HG03378 (cell line): ENCODE measurements around the gene EPYC.
A peak's percentile ranks its signal among the peaks of the same experiment; 100 is the strongest.

Experiments used
- ATAC-seq: cut with Tn5 transposase; IDR thresholded peaks from one replicate; pipeline ENCODE4 v1.9.1; 2021; ENCODE audit warnings: mild to moderate bottlenecking, moderate library complexity; ENCODE audit not compliant: unreplicated experiment

The EPYC gene, protein sequence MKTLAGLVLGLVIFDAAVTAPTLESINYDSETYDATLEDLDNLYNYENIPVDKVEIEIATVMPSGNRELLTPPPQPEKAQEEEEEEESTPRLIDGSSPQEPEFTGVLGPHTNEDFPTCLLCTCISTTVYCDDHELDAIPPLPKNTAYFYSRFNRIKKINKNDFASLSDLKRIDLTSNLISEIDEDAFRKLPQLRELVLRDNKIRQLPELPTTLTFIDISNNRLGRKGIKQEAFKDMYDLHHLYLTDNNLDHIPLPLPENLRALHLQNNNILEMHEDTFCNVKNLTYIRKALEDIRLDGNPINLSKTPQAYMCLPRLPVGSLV

GRCh38 chr12:91004872-91005271, at the start of gene EPYC:
EPYC (minus strand) TSS chr12:91004972; CDS start chr12:91002565, 2,407 bp downstream.
- no peak for ATAC-seq

DNA sequence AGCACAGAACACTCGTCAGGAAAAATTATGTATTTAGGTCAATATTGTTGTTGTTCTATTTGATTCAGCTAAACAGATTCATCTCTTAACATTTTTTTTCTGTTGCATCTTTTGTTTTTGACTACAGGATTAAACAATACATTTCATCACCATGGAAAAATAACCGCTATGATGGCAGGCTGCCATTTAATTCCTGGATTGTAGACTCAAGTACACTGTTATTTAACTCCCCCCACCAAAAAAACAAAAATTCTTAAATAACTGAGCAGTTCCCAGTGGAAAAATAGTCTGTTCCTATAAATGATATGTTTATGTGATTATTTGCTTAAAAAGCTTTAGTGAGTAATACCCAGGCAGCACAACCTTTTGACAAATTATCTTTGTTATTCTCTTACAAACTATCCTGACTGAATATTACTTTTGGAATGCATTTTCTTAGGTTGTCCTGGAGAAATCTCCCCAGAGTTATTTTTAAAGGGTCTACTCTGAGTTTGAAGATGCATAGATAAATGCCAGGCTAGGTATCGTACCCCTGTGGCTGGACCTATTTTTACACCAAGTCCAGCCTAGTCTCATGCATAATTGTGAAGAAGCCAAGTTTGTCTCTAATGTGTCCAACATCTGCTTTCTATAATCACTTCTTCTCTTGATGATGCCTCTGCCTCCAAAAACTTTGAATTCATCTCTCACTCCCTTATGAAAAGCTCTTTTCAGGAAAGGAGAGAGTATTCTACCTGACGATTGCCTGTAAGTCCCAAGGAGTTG, 49.4 kb upstream of the EPYC start:
- no peak for ATAC-seq

DNA sequence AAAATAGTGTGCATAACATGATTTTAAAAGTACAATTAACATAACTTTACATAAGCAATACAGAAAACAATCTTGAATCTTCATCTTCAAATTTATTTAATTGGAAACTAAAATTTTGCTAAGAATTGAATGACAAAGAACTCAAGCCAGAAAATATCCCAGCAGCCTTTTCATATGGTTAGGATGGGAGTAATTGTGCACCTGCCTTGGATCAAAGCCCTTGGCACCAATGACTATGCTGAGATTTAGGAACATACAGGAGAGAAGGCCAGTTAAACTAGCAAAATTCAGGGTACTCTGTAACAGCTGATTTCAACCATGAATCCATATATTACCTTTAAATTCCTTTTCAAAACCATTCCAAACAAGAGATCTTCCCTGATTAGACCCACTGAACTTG, 47.3 kb upstream of the EPYC start:
- no peak for ATAC-seq

GRCh38 chr12:91044586-91044985, 39.8 kb upstream of the EPYC start:
- ATAC-seq = no peak

DNA sequence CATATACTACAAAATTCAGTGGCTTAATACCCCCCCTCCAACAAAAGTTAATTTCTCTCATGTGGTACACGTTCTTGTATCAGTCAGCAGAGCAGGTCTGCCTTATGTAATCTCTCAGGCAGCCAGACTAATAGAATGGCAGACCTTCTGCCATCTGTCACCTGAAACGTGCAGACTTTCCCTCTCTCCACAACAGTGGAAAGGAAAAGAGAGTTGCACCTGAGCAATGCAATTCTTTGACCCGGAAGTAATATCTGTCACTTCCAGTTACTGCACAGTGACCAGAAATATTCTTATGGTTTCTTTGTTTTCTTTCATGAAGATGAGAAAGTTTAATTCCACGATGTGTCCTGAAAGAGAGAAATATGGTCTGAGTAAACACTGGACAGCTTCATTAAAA, 38.6 kb upstream of the EPYC start:
- ATAC-seq = no peak

DNA sequence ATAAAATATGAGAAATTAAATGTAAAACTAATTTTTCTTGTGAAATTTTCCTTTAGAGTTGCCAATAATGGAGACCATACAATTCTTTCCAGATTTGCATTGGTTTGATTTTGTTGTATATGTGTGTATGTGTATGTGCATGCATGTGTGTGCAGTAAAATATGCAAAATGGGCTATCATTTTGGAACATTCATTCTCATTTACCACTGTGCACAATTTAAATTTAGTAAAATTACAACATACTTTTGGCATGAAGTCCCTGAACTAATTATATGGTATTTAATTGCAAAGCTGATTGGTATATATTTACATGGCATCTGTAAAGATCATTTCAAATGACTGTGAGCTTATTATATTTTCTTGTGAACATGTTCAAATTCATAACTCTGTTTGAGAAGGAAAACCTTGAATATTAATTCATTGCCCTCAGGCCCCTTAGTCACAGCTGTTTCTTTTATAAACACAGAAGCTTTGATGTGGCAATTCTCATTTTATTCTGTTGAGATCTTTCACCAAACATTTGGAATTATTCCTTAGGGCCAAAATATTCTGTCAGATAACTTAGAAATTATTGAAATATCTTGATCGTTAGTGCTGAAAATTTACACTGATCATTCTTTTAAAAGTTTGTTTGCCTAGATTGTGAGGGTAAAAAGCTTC, 35.5 kb upstream of the EPYC start:
- no peak for ATAC-seq

DNA sequence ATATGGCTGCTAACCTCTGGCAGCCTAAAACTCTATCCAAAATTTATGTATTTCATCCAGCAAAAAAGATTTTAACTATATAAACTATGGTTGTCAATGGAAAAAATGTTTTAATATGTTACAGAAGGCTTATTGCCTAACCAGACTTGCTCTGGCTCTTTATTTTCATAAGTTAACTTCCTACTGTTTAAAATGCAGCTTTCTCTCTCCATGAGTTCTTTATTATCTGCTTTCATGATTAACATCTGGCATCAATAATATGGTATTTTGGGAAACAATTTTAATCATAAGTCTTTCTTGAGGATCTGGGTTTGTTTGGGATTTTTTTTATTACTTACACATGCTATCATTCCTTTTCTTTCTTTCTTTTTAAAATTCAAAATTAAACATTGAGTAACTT, 32.5 kb upstream of the EPYC start:
- ATAC-seq = no peak

GRCh38 chr12:91033251-91033650, 28.5 kb upstream of the EPYC start:
- no peak for ATAC-seq

DNA sequence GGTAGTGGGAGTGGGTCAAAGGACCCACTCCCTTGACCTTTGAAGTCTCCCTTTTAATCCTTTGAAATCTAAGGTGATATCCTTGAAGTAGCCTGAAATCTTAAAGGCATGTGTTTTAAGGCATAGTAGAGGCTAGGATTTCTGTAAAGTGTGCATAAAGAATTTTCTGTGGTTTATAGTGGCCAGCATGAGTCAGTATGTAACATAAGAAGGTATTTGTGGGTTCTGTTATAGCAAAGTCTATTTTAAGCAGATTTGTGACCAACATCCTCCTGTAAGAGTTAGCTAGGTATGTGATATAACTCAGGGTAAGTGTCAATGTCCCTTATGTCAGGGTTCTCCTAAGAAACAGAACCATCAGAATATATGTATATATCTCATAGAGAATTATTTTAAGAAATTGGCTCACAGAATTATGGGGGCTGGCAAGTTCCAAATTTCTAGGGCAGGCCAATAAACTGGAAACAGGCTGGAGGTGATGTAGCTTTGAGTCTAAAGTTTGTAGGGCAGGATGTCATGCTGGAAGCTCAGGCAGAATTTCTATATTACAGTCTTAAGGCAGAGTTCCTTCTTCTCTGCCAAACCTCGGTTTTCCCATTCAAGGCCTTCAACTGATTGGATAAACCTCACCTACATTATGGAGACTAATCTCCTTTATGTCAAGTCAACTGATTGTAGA, 18.7 kb upstream of the EPYC start:
- ATAC-seq = peak; percentile 91

- no peak for ATAC-seq
These were observed 16.3 kb upstream of the EPYC start for GRCh38 chr12:91021076-91021475.

- ATAC-seq = no peak
These were observed 14.7 kb upstream of the EPYC start for GRCh38 chr12:91019455-91019854.

GRCh38 chr12:91017511-91018263, 12.9 kb upstream of the EPYC start:
- no peak for ATAC-seq

DNA sequence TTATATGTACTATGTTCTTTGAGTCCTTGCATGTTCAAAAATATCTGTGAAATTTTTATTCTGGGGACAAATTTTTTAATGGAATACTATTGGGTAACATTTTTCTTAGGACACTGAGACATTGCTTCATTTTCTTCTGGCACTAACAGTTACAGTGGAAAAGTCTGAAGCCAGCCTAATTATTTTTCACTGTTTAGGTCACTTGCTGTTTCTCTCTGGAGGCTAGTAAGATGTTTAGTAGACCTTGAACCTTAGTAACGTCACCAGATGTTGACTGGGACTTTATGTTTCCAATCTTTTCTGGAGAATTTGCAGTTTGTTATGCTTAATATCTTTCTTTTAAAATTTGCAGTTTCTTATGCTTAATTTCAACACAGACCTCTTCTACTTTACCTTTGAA, 12.3 kb upstream of the EPYC start:
- ATAC-seq = no peak

- ATAC-seq = peak; percentile 94
These were observed 4.7 kb upstream of the EPYC start for GRCh38 chr12:91009319-91009950.

- peak; percentile 83 for ATAC-seq
These were observed 2.9 kb upstream of the EPYC start for GRCh38 chr12:91007531-91008290.

GRCh38 chr12:91003737-91004136, 1.0 kb downstream of the EPYC start:
- ATAC-seq = no peak

DNA sequence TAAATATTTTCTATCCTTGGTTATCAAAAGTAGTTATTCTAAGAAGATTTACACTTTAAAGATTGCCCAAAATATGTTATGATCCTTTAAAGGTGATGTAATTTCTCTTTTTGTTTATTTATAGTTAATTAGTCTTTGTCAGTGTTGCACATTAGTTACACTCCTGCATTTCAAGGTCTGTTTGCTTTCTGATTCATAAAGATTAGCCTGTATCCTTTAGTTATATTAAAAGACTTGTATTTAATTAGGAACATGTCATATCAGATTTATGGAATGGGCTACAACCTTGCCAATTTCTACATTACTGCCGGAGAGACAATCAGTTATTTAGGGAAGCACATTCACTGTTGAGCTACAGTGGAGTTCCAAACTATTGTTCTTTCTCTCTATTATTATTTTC, 3.5 kb downstream of the EPYC start:
- no peak for ATAC-seq

DNA sequence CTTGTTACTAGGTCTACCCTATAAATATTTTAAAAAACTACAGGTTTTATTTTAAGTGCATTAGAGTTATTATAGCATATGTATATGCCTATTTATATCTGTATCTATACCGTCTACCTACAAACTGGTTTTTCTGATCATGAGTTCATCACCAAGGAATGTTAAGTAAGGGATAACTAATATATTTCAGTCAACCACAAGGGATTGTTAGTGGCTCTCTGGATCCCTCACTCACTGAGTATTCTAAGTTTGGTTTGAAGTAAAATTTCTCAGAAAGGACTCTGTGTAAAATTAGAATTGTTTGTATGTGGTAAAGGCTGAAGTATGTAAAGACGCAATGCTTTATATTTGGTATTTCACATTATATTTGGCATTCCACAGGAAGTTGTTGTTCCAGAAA, 4.8 kb downstream of the EPYC start:
- no peak for ATAC-seq

DNA sequence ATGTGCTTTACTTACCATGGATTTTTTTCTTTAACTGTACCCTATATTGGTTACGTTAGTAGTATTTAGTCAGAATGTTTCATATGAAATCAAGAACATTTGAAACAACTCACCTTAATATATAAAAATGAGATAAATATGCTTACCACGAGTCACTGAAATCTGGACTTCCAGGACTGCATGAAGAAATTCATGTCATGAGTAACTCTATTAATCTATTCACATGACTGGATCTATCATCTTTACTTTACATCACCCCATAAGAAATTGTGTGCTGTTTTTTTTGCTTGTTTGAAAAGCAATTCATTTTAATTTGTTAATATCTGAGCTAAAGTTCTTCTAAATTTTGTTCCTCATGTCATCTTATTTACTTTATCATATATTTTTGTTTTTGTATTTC, 5.2 kb downstream of the EPYC start:
- no peak for ATAC-seq
